ENCODE measurements around the gene NIT1. TPM values are rescaled to one million over a fixed set of nuclear protein-coding genes. Genes with fewer than 3 reads are reported as not detected.

The NIT1 gene
- total and polyA plus RNA-seq, 8 donors = 8.8 to 77.9 (median 24.1) TPM

DNA sequence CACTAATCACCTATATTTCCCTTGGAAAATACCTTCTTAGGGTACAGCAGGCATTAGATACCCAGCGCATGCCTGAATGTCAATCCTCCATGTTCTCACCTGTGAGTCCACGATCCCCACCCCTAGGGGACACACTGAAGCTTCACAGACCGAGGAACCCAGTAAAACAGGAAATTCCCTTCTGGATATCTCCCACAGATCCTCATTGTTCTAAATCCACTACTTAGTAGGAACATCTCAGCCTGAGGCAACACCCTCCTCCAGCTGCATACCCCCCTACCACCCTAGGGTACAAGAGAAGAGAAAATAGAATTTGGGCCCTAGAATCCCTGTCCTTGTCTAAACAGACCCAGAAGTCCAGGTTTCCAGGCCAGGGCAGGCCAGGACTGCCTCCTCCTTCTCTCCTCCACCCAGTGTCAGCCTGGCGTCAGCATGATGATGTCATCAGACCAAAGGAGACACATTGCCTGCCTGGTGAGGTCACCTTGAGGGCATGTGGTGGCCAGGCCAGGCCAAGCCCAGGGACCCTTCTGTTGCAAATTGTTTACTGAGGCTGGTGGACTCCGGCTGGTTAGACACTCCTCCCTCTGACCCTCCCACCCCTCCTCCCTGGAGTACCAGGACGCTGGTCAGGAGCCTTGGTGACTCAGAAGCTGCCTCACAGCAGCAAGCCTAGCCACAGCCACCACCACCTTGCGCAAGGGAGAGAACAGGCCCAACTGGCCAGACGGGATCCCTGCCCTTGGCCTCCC is 34.7 kb upstream of the NIT1 start:
- peak; percentile 94 to 95 for DNase-seq
- Histone ChIP-seq H3K36me3 (peaks cover 0 to 9% (median 0%) of the 10 kb centered on the region in 4 donors), H3K4me3 (no peak overlapping the region), H3K4me1 (peaks cover 0 to 63% (median 38%) of the 10 kb centered on the region in 4 donors), H3K9me3 (no peaks in the 10 kb centered on the region), H3K27me3 (peaks cover 0 to 4% (median 0%) of the 10 kb centered on the region in 3 donors), H3K27ac (peak overlapping the region; percentile 72 to 85 (median 76))
- TF ChIP-seq, protein P1, sequence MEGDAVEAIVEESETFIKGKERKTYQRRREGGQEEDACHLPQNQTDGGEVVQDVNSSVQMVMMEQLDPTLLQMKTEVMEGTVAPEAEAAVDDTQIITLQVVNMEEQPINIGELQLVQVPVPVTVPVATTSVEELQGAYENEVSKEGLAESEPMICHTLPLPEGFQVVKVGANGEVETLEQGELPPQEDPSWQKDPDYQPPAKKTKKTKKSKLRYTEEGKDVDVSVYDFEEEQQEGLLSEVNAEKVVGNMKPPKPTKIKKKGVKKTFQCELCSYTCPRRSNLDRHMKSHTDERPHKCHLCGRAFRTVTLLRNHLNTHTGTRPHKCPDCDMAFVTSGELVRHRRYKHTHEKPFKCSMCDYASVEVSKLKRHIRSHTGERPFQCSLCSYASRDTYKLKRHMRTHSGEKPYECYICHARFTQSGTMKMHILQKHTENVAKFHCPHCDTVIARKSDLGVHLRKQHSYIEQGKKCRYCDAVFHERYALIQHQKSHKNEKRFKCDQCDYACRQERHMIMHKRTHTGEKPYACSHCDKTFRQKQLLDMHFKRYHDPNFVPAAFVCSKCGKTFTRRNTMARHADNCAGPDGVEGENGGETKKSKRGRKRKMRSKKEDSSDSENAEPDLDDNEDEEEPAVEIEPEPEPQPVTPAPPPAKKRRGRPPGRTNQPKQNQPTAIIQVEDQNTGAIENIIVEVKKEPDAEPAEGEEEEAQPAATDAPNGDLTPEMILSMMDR (IDR thresholded peaks at IDR 0.05) = no peak
- TF ChIP-seq POLR2A (IDR thresholded peaks at IDR 0.05) (no peak), POLR2AphosphoS5 (IDR thresholded peaks at IDR 0.05) (peak in 2 of 3 donors; percentile 88 to 93), EP300 (IDR thresholded peaks at IDR 0.05) (no peak)
- 29 to 57% (median 34%) methylated on average over 6 to 8 of the region's 8 CpGs for WGBS, 5 donors
- intact Hi-C loops (cut with DNase I; ENCODE audit: low total_unique reads) = no loop called here

DNA sequence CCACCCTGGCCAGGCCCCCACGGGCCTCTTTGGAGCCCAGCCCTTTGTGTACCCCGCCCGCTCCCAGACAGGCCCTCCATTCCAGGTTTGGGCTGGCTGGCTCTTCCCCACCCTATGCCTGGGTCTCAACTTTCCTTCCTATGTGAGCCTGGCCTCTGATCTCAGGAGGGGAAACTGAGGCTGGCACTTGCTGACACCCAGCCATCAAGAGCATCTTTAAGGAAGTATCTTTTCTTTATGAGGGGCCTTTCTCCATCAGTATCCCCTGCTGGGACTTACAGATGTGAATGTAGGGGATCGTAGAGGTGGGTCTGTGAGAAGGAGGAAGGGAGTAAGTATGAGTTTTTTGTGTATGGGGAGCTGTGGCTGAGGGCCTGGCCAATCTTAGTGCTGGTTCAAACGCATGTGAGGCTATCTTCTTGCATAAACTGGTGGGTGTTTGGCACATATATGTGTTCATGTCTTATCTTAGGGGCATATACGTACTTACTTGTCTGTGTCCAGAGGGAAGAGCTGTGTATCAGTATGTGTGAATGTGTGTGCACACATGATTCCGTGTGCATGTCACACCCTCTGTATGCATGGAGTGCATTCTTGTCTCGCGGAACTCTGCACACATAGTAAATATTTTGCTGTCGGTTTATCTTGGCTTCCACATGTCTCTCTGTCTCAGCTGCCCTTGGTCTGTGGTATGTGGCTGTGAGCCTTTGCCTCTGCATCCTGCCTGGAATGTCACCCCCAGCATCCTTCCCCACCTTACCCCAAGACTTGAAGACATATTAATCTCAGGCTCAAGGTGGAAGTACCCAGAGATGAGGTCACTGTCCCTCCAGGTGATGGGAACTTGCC is 33.9 kb upstream of the NIT1 start:
- peaks cover 0 to 6% (median 0%) of the 10 kb centered on the region in 4 donors for H3K36me3 ChIP-seq
- intact Hi-C loops (cut with DNase I; ENCODE audit: low total_unique reads) = no loop called here
- peaks cover 0 to 66% (median 38%) of the 10 kb centered on the region in 4 donors for H3K4me1 ChIP-seq
- TF ChIP-seq EP300 (IDR thresholded peaks at IDR 0.05) (no peak), POLR2AphosphoS5 (IDR thresholded peaks at IDR 0.05) (no peak), POLR2A (IDR thresholded peaks at IDR 0.05) (no peak)
- TF ChIP-seq, protein P1 (IDR thresholded peaks at IDR 0.05) = no peak
- H3K9me3 ChIP-seq = no peaks in the 10 kb centered on the region
- H3K4me3 ChIP-seq = no peak overlapping the region
- WGBS, 5 donors = 30 to 58% (median 37%) methylated on average over 8 to 10 of the region's 10 CpGs
- H3K27ac ChIP-seq = peak overlapping the region; percentile 72 to 85 (median 76)
- peaks cover 0 to 4% (median 0%) of the 10 kb centered on the region in 3 donors for H3K27me3 ChIP-seq
- DNase-seq = peak in 1 of 2 donors; percentile 49

DNA sequence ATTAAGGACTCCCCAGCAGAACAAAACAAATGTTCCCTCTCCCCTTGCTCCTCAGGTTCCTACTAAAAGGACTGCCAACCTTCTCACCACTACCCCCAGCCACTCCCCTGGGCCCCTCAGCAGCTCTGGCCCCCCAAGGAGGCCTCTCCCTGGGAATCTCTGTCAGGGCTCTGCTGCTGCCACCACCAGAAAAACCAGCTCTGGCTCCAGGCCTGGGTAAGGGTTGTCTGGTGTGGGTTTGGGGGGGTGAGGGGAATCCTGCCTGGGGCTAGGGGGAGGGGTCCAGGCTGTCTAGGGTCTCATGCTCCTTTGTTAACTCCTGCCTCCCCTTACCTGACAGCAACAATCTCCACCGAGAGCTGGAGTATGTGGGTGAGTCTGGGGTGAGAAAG is 33.3 kb upstream of the NIT1 start:
- H3K36me3 ChIP-seq = no peaks in the 10 kb centered on the region
- H3K4me1 ChIP-seq = peaks cover 0 to 68% (median 39%) of the 10 kb centered on the region in 4 donors
- TF ChIP-seq EP300 (IDR thresholded peaks at IDR 0.05) (no peak), POLR2A (IDR thresholded peaks at IDR 0.05) (no peak), POLR2AphosphoS5 (IDR thresholded peaks at IDR 0.05) (no peak)
- TF ChIP-seq, protein P1 (IDR thresholded peaks at IDR 0.05) = no peak
- H3K27me3 ChIP-seq = peaks cover 0 to 2% (median 0%) of the 10 kb centered on the region in 3 donors
- no peak overlapping the region for H3K4me3 ChIP-seq
- peak overlapping the region; percentile 72 to 85 (median 76) for H3K27ac ChIP-seq
- peak in 1 of 2 donors; percentile 57 for DNase-seq
- H3K9me3 ChIP-seq = no peaks in the 10 kb centered on the region
- intact Hi-C loops (cut with DNase I; ENCODE audit: low total_unique reads) = no loop called here
- WGBS, 5 donors = 71 to 100% (median 92%) methylated on average over 1 of the region's 1 CpG

DNA sequence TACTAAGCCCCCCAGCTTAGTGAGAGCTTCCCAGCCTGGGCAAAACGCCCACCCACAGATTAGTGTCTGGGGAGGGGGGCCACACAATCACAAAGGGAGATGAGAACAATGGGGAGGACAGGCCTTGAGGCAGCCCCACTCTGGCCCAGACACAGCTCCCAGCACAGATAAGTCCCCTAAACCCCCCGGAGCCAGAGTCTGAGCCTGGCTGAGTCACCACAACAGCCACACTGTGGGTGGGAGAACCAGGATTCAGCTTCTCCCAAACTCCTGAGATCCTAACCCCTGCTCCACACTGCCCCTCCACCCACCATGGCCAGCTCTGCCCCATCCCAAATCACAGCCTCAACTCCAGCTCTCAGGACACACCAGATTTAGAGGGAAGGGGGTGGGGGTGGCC is 32.7 kb upstream of the NIT1 start:
- H3K27me3 ChIP-seq = no peaks in the 10 kb centered on the region
- no peak overlapping the region for H3K4me3 ChIP-seq
- intact Hi-C loops (cut with DNase I; ENCODE audit: low total_unique reads) = no loop called here
- no peaks in the 10 kb centered on the region for H3K9me3 ChIP-seq
- WGBS, 5 donors = 31 to 78% (median 55%) methylated on average over 2 of the region's 2 CpGs
- TF ChIP-seq POLR2A (IDR thresholded peaks at IDR 0.05) = no peak
- peaks cover 5 to 73% (median 42%) of the 10 kb centered on the region in 4 donors for H3K4me1 ChIP-seq
- H3K36me3 ChIP-seq = no peaks in the 10 kb centered on the region
- no peak for DNase-seq
- H3K27ac ChIP-seq = peak overlapping the region; percentile 54 to 78 (median 73)
